Stimulated activated CD4-positive, alpha-beta T cell treated with anti-CD3 and anti-CD28 coated beads, TNF-alpha, amount 100 ng/mL, for 24 hours (primary cell): Measurements from ENCODE around the gene FBXO41.
A peak's percentile ranks its signal among the peaks of the same experiment; 100 is the strongest.

Source experiments
- DNase-seq, 3 experiments: peaks; one replicate each; pipeline ENCODE4 v3.0.0-alpha.2; 2020; ENCODE audit warnings: low read depth in 3 of 3

Gene FBXO41

DNA sequence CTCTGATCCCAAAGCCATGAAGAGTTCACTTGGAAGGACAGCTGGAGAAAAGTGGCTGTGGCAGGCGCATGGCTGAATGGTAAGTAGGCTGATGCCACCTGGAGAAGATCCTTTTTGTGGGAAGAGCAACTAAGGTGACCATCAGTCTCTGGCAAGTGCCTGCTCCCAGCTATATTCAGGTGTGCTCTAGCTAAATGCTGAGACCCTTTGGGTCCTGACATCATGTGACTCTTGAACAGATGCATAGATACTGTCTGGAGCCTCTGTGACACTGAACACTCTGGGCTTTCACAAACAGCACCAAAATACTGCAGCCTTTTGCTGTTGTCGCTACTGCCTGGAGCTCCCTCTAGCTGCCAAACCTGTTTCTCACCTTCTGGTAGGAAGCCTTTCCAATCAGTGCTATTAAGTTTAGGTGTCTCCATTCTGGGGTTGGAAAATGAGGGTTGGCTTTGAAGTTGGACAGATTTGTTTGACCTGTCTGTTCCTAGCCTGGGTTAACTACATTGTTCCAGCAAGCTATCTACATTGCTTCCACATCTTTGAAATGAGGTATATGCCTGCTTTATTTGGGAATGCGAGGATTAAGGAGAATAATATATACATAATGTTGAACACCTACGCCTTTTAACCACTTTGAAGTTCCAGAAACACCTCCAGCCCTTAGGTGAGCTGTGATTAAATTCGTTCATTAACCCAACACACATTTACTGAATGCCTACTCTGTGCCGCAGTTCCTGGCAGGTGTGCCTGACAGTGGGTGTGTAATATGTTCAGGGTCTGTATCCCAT is 6.0 kb upstream of the FBXO41 start:
- peak in 1 of 3 experiments; percentile 30 for DNase-seq

DNA sequence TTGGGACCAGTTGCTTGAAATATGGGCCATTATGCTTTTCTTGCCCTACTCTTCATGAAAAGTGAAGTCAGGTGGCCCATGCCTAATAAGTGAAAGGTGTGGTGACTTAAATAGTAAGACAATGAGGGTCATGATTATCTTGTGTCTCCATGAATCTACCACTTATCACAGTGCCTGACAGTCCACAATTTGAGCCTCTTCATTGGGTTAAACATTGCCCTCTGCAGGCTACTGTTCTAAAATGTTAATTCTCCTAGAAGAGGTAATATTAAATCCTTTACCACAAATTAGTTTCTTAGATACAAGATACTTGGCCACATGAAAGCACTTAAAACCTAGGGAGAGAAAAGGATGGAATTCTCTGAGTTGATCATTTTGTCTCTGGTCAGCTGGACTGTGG is 5.0 kb upstream of the FBXO41 start:
- no peak for DNase-seq

DNA sequence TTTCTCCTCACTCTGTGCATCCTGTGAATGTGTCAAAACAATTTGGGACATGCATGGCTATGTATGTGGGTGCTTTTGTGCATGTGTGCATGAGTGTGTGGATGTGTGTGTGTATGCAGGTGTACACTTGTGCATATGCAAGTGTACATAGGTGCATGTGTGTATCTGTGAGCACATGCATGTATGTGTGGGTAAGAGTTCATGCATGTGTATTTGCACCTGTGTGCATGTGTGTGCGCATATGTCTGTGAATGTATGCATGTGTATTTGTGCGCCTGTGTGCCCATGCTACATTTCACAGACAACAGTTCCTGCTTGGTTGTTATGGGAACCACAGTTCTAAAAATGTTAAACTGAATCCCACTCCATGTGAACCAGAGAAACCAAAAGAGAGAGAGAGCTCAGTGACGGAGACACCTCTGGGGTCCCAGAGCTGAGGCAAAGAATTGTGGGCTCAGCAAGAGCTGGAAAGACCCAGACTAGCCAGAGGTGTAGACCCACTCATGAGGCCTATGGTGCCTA is 1.9 kb upstream of the FBXO41 start:
- DNase-seq, result no peak

DNA sequence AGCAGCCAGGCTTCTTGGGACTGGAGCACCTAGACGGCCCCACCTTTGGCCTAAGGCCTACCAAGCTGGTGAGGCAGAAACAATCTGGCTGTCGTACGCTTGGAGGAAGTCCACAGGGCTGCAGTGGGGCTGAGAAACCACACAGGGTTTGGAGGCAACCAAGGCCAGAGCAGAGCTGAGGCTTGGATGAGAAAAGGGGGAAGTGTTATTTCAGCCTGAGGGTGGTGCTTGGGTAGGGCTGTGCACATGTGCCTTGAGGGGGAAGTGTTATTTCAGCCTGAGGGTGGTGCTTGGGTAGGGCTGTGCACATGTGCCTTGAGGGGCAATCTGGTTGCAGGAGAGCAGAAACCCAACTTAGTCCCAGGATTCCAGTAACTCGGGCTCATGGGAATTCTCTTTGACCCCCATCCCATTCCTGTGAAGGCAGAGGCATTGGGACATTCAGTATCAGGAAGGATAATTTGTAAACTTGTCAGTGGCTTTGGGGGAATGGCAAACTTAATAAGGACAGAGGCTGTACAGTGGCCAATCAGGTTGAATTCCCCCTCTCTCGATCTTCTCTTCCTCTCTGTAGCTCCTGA is 971 bp upstream of the FBXO41 start:
- peak in 1 of 3 experiments; percentile 10 for DNase-seq

DNA sequence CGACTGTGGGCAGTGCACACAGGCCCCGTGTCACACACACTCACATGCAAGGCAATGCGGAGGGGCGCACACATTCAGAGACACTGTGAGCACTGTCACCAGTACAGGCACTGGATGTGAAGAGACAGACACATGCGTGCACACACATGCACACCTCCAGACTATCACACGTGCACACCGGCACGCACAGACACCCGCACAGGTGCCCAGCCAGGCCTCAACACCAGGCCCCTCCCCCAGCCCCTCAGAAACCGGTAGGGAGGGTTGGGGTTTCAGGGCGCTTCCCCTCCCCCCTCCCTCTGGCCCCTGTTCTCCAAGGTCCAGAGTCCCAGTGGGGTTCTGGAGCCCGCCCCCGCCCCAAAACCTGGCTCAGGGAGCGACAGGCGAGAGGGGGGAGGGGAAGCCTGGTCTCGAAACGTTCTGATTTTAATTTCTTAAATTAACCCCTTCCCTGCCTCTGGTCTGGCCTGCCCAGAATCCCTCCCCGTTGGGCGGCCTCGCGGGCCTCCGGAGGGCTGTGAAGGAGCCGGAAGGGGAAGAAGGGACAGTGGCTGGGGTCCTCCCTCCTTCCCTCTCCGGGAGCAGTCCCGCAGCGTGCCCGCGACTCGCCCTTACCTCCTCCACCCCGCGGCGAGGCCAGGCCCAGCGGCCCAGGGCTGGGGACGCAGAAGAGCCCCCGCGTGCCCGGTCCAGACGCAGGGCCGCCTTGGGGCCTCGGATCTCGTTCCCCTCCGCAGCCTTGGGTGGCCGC is 558 bp downstream of the FBXO41 start:
- DNase-seq, result peak in 1 of 3 experiments; percentile 51

DNA sequence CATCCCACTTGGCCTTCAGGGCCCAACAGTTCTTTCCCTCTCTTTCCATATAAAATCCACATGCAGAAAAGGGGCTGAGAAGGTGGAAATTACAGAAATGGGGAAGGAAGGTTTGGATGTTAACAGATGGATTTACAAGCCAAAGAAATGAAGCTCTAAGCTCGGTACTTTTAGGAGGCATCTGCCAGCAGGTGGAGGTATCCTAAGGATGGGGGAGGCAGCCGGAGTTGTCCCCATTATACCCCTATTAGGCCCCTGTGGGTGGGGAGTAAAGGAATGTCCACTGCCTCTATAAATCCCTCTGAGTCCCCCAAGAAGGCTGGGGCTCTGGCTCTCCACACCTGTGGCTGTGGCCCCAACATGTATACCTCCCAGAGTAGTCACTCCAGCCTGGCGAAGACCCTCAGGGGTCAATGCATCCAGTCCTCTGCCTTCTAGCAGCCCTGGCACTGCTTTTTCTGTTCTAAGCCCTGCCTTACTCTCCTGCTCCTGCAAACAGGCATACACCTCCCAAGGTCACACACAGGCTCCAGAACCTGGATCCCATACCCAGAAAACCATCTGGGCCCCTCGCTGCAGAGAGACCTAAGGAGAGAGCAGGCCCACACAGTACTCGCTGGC is 1.2 kb downstream of the FBXO41 start:
- no peak for DNase-seq

DNA sequence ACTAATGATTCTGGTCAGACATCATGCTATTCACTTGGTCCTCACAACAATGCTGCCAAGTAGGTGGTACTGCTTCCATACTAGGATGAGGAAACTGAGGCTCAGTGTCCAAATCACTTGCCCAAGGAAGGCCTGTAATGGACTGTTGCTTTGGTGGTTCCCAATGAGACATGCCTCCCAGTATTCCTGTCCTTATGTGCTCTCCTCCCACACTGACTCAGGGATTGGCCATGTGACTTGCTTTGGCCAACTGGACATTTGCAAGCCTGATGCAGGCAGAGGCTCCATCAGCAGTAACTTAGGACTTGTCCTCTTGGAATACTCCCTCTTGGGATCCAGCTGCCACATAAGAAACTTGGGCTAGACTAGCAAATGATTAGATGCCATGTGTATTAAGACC is 3.0 kb downstream of the FBXO41 start:
- no peak for DNase-seq

DNA sequence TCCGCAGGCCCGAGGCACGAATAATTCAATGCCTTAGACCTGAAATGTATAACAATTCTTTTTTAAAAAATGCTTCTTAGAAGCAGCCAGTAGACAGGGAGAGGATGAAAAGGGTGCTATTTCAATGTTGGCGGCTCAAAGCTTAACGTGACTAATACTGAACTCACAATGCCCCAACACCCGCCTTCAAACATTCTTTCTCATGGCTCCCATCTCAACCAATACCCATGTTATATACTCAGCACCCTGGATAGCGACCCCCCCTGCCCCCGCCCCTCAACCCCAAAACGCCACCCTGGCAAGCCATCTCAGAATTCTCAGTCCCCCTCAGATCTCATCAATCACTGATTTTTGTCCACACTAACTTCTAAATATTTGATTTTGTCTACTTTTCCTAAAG is 4.4 kb downstream of the FBXO41 start:
- no peak for DNase-seq

DNA sequence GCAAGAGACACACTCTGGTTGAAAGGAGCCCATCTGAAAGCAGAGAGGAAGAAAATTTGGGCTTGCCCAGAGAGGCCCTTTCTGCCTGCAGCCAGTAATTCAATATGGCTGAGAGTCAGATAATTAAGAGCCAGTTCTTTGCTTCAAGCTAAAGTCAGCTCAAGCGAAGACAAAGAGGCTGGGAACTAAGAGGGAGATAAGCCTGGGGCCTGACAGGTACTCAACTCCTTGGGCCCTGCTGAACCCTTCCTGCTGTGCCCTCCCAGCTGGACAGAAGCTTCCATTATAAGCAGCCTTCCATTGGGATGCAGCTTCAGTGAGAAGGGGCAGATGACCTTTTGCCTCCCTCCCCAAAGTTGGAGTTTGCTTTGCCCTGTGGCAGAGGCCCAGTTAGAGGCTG is 12.0 kb downstream of the FBXO41 start:
- DNase-seq, result no peak

DNA sequence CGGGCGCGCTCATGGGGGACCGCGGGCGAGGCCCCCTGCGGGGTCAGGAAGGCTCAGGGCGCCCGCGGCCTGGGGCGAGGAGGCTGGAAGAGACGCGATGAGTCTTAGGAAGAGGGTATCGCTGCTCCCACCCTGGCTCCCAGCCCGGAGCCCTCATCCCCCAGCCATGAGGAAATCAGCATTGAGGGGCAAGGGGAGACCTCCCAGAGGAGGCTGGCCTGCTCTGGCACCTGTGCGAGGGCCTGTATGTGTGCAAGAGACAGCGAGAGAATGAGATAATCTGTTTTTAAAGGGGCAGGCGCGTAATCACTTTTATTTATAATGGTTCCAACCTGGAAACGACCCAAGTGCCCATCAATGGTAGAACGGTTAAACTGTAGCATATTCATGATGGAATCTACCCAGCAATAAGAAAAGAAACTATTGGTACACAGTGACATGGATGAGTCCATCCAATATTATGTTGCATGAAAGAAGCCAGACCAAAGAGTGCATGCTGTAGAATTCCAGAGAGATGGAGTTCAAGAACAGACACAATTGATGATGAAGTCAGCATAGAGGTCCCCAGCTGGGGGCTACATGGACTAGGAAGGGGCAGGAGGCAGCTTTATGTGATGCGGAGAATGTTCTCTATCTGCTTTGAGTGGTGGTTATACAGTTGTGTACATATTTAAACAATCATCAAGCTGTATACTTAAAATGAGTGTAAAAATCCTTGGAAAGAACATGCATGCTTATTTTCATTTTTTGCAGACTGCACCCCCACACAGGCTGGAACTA is 14.4 kb downstream of the FBXO41 start:
- no peak for DNase-seq

DNA sequence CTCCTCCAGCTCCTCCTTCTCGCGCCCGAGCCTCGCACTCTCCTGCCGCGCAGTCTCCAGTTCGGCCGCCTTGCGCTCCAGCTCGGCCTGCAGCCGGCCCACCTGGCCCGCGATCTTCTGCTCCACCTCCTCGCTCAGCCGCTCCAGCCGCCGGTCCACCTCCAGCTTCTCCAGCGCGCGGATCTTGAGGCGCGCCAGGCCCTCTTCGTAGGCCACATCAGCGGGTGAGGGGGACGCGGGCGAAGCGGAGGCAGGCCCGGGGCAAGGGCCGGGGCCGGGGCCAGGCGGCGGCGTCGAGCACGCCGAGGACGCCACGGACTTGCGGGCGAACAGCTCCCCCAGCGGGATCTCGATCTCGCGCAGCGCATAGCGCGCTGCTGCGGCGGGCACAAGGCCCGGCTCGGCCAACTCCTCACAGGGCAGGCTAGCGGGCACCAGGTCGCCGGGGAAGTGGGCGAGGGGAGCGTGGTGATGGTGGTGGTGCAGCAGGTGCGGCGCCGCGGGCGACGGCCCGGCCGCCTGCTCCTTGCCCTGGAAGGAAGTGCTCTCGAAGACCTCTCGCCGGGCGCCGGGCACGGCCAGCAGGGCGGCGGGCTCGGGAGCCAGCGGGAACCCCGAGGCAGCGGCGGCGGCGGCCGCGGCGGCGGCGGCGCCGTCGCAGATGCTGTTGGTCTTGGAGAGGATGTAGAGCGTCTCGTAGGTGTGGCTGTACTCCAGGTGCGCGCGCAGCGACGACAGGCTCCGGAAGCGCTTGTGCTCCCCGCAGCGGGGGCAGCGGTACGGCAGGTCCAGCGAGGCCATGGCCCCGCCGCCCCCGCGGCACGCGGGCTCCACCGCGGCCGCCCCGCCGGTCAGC is 15.2 kb downstream of the FBXO41 start:
- peak in 2 of 3 experiments; percentile 41 to 65 for DNase-seq

DNA sequence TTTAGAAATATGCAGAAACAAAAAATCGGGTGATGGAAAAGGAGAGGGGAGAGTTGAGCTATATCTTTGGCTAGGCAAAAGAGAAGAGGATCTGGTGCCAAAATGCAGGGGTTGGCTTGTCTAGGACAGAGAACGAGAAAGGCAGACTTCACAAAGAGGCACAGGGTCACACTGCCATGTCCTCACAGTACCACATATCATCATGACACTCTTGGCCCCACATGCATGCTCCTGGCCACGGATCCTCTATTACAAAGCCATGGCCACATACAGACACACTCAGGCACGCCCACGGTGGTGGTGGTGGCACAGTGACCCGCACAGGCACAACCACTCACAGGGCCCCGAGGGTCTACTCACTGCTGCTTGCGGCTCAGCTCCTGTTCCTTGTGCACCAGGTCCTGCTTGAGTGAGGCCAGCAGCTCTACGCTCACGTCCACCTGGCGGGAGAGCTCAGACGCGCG is 15.9 kb downstream of the FBXO41 start:
- no peak for DNase-seq

DNA sequence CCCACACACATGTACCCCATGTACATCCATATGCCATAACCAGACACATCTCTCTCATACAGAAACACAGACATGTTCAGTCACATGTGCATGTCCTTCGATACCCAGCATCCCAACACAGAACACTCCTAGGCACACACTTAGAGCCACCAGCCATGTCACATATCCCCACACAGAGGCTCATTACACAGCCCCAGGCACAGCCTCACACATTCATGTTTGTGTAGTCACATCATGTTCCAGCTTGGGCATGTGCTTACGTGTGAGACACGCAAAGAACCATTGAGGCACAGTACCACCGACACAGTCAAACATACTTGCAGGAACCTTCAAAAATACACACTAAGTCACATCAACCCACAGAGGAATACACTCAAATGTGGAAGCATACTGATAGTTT is 17.3 kb downstream of the FBXO41 start:
- no peak for DNase-seq

DNA sequence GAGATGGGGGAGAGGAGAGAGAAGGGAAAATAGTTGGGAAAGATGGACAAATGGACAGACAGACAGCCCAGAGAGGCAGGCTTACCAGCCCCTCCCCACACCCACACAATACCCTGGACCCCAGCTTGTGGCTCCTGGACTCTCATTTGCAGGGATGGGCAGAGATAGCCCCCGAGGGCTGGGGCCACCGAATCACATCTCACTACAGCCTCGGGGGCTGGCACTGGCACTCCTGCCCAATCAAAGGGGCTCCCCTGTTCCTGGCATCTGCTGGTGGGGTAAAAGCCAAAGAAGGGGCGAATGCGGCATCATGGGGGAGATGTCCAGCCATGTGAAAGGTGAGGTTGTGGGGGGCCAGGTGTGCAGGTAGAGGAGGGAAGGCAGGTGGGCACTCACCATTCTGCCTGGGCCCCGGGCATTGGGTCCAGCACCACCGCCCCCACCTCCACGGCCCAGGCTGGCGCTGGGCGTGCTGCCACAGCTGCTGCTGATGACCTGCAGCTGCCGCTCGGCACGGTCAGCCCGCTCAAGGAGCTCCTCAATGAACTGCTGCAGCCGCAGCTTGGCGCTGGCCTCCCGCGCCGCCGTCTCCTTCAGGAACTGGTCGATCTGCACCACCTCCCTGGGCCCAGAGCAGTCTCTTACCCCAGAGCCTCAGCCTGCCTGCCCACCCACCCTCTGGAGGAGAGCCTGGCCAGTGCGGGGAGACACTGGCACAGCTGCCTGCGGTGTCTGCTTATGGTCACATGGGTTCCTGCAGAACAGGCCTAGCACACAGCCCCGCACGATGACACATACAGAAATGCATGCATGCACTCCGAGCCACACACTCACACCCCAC is 18.0 kb downstream of the FBXO41 start:
- DNase-seq, result no peak

DNA sequence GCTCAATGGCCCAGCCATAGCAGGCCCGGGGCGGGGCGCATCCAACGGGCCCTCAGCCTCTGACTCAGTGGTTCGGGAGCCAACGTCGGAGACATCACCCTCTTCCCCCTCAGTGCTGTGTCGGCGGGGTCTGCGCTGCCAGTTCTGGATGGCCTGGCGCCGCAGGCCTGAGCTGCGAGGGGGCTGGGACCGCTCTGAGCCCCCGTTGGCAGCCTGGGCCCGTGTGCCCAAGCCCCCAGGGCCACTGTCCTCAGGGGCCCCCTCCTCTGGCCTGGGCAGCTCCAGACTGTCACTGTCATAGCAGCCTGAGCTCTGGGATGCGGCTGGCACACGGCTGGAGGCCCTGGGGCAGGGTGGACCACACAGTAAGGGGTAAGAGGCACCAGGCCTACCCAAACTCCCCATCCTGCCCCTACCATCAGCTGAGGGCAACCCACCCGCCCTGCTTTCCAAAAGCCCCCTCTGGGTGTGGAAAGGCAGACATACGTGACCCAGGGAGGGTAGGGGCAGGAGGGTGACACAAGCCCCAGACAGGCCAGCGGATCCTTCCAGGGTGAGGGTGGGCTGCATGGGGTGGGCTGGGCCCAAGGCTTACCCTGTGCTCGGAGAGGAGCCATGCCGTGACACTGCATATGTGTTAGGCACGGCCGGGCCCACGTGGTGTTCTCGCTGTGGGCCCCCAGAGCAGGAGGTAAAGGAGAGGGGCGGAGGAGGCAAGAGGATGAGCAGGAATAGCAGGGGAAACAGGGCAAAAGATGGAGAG is 18.8 kb downstream of the FBXO41 start:
- no peak for DNase-seq

DNA sequence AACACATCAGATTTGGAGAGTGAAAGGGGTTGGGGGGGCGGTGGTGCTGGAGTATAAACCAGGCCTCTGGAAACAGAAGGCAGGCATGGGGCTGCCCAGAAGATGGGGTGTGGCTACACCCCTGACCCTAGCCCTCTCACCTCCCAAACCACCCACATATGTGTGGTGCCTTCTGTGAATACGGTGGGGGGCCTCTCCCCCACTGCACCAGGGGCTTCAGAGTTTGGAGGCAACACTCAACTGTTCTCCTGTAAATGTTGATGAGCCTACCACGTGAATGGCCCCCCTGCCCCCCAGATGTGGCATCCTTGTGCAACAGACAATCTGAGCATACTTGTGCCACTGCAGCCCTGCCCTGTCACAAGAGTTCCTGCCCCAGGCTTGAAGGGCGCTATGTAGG is 19.5 kb downstream of the FBXO41 start:
- no peak for DNase-seq

DNA sequence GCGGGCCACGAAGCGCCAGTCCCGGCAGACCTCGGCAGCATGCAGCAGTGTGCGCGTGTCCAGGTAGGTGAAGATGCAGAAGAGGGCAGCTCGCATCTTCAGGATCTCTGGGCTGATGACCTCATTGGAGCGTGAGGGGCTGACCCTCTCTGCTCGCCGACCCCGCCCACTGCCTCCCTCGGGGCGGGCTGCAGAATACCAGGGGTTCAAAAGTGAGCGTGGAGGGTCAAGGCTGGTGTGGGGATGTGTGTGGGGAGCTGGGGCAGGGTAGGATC is 20.0 kb downstream of the FBXO41 start:
- DNase-seq, result no peak

DNA sequence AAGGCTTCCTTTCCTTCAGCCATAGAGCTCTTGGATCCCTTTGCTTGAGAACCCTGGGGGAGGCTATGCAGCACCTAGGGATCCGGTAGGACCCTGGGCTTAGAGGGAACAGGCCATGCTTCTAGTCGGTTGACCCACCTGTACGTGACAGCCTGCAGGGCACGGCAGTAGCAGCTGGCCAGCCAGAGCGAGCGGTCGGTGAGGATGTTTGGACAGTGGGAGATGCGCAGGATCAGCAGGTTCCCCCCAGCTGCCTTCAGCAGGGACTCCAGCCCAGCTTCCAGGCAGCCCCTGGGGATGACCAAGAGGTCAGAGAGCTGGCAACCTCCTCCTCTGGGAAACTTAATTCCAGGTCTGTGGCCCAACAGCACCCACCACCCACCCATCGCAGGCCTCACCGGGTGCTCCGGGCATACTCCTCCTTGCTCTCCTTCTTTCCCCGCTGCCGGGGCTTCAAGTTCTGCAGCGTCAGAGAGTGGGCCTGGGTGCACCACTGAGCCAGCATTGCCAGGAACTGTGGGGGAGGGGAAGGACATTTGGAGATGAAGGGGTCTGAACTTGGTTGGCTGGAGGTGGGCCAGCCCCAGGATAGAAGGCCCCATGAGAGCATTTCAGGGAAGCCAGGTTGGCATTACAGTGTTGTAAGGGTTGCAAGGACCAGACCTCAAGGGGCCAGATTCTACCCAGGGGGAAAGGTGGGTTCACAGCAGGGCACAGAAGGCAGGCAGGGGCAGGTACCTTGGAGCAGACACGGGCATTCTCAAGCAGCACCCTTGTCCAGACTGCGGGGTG is 20.5 kb downstream of the FBXO41 start:
- DNase-seq, result no peak
